ENCODE measurements around the gene COLEC12. TPM values are rescaled to one million over a fixed set of nuclear protein-coding genes. Genes with fewer than 3 reads are reported as not detected.
"Not testable (repeated sequence)": the region's sequence is repeated elsewhere in the genome, so short reads cannot be mapped to it uniquely, and the experiment has no call there.

Gene COLEC12
- total RNA-seq, 2 experiments from 2014 or later, result not detected

DNA sequence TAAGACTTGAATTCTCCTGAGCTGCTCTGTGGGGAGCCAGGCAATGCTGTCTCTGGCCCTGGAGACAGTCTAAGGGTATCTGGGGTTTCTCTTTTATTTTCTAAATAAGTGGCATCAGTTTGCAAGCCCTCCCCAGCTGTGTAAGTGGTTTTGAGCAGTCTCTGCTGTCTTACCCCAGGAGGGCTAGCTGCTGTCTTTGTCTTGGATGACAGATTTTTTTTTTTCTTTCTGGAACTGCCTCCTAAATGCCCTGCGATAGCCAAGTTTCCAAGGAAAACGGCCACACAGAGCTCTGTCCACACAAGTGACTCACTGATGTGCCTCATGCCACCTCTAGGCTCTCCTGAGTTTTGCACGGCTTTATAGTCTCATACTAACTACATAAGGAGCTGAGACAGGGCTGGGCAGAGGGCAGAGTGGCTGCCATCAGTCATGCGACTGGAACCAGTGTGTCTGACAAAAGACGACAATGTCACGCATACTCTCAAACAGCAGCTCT, 195.4 kb downstream of the COLEC12 start:
- CTCF ChIA-PET, result interaction anchor here (0.7 kb wide), 1 partner anchor 9 kb away, joined by 3 read pairs; no protein-coding TSS in a partner anchor
- POLR2A ChIA-PET, result no interaction called here

DNA sequence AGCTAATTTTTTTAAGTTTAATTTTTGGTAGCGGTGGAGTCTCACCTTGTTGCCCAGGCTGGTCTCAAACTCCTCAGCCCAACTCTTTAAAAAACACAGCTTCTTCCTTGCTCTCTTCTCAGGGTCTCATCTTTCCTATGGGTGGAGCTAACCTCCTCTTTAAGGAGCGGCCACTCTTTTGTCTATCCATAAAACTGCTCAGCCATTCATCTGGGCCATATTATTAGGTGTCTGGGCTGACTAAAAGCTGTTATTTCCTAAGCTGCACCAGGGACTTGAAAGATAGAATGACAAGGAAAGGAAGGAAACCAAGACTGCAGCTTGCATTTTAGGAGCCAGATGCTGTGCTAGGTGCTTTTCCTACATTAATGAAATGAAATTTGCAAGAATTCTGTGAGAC, 196.9 kb downstream of the COLEC12 start:
- CTCF ChIA-PET, result no interaction called here

DNA sequence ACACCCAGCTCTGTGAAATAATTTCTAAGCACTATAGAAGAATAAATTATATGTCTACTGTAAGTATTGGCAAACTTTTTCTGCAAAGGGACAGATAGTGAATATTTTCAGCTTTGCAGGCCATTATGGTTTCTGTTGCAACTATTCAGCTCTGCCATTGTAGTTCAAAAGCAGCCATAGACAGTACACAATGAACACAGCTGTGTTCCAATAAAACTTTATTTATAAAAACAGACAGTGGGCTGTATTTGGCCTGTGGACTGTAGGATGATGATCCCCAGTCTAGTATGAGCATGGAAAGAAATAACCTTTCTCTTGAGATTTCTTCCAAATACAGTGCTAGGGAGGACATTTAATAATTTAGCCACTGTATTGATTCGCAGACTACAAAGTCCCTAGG, 197.5 kb downstream of the COLEC12 start:
- ChIA-PET CTCF (no interaction called here), POLR2A (no interaction called here)

More for the DNA sequence above, 196.9 kb downstream of the COLEC12 start:
- POLR2A ChIA-PET, result no interaction called here

DNA sequence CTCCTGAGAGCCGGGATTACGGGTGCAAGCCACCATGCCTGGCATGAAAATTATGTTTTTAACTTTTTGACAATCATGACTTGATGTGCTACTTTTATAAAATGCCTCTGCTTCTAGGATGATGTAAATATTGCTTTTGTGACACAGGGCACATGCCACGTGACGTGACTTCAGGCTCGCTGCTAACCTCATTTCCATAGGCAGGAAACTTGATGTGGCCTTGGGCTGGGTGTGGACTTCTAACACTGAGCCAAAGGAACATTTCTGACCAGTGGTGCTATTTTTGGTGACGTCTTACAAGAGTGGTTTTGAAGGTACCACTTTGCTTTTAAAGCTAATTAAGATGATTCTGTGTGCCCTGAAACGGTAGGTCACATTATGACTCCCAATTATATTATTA, 198.4 kb downstream of the COLEC12 start:
- CTCF ChIA-PET, result no interaction called here
- POLR2A ChIA-PET, result no interaction called here

DNA sequence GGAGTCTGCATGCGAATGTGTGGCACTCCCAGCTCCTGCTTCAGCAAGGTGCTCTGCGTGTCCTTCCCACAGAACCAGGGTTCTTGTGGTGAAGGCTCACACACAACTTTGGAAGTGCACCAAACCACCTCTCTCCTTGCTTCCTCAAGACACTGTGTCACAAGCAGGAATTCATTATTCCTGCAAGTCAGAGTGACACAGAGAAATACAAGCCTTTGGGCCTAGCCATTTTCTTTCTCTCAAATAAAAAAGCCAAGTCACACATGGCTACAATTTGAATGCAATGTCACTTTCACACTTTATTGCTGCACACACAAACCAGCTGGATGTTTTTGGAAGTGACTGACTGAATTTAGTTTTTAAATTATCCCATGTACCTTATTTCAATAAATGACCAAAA, 202.6 kb downstream of the COLEC12 start:
- POLR2A ChIA-PET, result no interaction called here
- CTCF ChIA-PET, result no interaction called here

DNA sequence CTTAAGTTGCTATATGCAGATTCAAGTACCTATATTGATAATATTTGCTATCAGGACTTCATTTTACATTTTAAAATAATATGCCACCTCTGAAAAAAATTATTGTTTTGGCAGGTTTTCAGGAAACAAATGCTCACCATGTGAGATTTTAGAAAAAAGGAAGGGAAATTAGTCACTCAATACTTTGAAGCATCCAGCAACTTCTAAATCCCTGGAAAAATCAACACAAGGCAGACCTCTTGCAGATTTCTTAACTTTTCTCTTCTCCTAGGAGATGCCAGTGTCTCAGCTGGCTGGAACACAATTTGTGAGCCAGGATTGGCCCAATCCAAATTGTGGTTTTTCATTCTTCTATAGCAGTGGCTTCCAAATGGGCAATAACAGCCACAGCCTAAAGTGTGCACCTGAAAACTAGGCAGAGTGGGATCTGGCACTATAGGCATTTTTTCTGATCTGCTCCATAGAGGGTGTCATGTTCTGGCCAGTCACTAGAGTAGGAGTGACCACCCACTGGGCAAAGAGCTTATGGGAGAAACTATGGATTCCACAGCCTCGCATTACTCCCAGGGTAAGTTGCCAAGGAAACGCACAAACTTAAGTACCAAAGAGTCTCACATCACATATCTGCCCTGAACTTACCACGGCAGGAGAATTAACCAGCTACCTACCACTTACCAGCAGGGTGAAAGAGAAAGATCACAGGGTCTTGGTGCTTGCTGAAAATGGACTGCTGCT, 204.6 kb downstream of the COLEC12 start:
- POLR2A ChIA-PET, result no interaction called here
- CTCF ChIA-PET, result interaction anchor here (1.3 kb wide), 1 partner anchor 9 kb away, joined by 3 read pairs; no protein-coding TSS in a partner anchor

DNA sequence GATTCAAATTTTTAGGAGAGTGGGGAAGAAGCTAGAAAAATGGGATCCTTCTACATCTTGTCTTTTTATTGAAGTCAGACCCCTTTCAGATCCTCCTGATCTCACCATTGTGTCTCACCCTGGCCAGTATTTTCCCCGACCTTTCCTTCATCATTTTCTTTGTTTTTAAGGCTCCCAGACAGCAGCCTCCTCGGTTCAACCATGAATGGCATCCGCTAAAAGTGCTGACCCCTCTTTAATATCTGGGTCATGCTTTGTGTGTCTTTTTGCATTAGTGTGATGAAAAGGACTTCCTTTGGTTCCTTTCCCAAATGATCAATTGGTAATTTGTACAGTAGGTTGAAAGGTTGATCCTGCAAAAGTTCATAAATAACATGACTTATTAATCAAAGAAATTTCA, 205.9 kb downstream of the COLEC12 start:
- POLR2A ChIA-PET, result no interaction called here

DNA sequence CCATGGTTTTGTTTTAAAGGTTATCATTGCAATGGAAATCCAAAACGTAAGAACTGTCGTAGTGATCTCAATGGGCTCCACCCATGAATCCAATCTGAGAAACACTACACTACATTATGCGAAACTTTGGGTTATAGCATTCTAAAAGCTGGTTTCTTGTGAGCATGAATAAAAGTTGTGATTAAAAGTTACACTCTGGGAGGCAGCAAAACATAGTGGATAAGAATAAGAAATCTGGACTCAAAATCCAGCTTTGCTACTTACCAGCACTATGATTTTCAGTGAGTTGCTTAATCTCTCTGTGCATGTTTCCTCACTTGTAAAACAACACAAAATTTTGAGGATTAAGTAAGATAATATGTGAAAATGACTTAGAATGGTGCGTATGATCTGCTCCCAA, 207.0 kb downstream of the COLEC12 start:
- ChIA-PET CTCF (no interaction called here), POLR2A (no interaction called here)

More for the DNA sequence above, 205.9 kb downstream of the COLEC12 start:
- CTCF ChIA-PET, result no interaction called here

DNA sequence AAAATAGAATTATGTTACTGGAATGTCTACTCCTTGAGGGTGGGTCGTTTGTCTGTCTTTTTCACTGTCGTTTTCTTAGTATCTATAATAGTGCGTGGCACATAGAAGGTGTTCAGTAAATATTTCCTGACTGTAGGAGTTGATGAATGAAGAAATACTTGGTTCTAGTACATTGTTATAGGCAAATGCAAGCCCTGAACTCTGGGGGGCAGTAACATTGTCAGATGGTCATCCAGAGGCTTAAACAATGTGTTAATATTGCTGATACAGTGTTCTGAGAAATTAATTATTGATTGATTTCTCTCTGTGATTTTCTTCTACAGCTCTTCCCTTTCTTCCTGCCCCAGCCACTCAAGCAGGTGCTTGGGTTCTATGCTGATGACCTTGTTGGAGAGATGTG, 208.2 kb downstream of the COLEC12 start:
- ChIA-PET POLR2A (no interaction called here), CTCF (no interaction called here)

DNA sequence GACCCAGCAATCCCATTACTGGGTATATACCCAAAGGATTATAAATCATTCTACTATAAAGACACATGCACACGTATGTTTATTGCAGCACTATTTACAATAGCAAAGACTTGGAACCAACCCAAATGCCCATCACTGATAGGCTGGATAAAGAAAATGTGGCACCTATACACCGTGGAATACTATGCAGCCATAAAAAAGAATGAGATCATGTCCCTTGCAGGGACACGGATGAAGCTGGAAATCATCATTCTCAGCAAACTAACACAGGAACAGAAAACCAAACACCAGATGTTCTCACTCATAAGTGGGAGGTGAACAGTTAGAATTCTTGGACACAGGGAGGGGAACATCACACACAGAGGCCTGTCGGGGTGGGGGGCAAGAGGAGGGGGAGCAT, 210.5 kb downstream of the COLEC12 start:
- POLR2A ChIA-PET, CTCF ChIA-PET: not testable (repeated sequence)

DNA sequence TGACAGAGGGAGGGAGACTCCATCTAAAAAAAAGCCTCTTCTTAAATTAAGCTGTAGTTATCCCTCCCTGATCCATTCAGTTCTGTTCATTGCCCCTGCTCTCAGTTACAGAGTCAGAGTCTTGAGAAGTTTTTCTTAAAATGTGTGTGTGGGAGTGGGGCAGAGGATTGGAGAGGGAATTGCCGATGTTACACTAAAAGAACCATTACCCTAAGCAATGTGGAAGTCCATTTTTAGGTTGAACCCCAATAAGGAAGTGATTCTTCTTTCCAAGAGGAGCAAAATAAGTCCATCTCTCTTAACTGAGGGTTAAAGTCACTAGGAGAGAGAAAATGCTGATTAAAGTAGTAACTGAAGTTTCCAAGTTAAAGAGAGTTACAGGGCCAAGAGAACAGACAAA, 211.5 kb downstream of the COLEC12 start:
- POLR2A ChIA-PET, result no interaction called here
- CTCF ChIA-PET, result no interaction called here

DNA sequence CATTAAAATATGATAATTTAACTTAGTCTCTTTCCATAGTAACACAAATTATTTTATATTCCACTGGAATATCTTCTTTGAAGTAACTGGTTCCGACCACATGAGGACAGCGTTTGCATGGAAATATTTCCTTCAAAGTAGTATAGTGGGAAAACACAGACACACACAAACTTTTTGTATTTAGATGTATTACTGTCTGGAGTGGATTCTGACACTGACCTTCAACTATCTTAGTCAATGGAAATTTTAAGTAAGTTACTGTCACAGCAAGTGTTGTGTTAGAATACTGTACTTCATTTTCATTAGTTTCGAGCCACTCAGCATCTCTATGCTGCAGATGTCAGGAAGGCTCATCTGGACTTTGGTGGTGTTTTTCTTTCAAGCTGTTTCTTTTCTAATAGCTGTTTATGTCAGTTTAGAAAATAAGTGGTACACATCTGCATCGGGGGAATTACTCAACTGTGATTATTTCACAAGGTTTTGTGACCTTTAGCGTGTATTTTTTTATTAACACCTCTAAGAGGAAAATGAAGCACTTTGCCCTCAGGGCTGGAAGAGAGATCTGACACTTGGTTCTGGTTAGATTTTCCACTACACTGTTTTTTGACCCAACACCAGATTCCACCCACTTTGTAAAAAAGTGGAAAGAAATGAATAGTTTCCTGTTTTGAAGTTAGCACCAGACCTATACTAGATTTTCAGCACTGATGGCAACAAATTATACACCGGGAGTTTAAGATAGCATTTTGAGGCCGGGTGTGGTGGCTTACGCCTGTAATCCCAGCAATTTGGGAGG, 213.8 kb downstream of the COLEC12 start:
- POLR2A ChIA-PET, result no interaction called here
- CTCF ChIA-PET, result no interaction called here

DNA sequence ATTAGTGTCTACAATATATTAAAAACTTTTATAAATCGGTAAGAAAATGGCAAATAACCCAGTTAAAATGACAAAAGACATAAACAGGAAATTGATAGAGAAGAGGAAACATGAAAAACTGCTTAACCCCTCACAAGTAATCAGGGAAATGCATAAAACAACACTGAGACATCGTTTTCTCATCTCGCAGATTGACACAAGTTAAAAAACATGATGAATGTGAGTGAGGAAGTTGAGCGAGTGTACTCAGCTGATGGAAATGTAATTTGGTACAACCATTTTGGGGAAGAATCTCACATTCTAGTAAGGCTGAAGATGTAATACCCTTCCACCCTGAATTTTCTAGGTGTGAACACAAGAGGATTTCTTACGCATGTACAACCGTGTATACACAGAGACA, 214.7 kb downstream of the COLEC12 start:
- POLR2A ChIA-PET, result no interaction called here
- CTCF ChIA-PET, result no interaction called here

DNA sequence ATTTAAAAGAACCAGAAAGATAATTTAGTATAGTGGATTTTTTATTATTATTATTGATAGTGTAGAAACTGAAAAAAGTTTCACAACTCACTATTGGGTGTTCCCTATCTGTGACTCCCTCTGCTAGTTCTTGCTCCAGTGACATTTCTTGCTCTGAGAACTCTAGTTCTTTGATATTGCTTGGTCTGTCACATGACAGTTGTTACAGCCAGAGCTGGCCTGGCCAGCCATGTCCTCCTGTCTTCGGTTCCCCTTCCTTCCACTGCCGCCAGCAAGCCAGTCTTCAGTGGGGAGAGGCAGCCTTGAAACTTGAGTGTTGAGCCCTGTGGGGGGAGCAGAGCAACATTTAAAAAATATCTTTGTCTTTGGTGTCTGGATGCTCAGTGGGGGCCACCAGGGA, 225.0 kb downstream of the COLEC12 start:
- ChIA-PET CTCF (no interaction called here), POLR2A (no interaction called here)

DNA sequence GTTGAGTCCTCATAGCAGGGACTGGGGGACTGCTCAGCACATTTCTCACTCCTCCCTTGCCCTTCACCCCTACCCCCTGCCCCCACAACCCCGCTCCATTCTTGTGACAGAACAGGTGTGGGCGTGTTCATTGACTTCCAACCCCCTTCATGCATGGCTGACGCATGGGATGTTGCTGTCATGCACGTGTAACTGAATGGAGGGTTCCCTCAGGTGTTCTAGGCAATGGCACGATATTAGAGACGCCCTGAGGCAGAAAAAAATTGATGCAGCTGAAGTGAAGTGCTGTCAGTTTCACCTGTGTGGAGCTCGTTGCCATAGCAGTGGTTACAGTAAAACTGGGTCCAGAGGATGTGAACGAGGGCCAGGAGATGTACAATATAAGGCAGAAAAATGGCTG, 226.2 kb downstream of the COLEC12 start:
- ChIA-PET POLR2A (no interaction called here), CTCF (no interaction called here)

DNA sequence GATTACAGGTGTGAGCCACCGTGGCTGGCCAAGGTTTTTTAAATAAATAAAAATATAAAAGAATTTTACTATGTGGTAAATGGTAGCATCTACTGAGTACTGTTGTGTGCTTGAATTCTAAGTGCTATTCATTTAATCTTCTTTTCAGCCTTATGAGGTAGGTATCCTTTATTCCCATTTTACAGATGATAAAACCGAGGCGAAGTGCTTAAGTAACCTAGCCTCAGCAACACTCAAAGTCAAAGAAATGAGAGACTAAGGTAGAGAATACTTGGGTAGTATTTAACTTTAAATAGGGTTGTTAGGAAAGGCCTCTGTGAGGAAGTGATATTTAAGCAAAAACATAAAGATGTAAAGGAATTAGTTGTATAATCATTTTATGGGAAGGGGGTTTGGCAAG, 227.0 kb downstream of the COLEC12 start:
- ChIA-PET CTCF (no interaction called here), POLR2A (no interaction called here)

DNA sequence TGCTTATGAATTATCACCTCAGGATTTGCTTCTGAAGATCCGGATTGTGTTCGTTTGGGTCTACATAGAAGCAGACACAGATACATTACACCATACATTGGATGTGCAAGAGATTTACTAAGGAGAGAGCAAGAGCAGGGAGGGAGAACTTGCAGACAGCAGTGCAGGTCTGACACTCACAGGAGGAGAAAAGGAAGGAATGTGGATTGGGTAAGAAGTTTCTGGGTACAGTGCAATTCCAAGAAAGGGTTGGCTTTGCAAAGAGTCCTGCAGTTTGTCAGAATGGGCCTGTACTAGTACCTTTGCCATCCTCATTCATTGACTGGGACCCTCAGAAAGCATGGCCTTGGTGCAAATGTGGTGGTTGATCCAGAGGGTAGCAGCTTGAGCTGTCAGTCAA, 227.9 kb downstream of the COLEC12 start:
- ChIA-PET CTCF (no interaction called here), POLR2A (no interaction called here)

DNA sequence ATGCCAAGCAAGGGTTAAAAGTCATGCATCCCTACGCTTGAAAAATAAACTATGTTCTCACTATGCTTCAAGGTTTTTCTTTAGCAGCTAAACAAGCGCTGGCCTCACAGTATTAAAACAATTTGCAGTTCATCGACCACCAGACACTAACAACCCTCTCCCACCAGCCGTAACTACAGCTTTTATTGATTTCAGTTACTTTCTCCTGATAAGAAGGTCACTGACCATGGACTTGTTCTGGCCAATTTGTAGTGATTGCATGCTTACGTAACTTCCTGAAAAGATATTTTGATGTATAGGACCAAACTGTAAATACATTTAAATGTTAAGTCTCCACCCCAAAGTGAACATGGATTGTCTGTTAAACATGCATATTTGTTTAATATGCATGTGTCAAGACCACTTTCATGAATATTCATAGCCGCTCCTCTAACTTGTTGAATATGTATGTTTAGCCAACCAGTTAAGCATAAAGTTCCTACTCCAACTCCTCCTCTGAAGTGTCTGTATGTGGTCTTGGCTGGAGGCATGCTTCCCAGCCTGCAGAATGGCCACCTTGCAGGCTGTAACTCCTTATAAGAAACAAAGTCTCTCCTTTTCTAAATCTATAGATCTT, 230.9 kb downstream of the COLEC12 start:
- ChIA-PET POLR2A (interaction anchor here (0.7 kb wide), 1 partner anchor 11 kb away, joined by 3 read pairs; no protein-coding TSS in a partner anchor), CTCF (interaction anchor here (0.8 kb wide), 1 partner anchor 116 kb away, joined by 4 read pairs; no protein-coding TSS in a partner anchor)

DNA sequence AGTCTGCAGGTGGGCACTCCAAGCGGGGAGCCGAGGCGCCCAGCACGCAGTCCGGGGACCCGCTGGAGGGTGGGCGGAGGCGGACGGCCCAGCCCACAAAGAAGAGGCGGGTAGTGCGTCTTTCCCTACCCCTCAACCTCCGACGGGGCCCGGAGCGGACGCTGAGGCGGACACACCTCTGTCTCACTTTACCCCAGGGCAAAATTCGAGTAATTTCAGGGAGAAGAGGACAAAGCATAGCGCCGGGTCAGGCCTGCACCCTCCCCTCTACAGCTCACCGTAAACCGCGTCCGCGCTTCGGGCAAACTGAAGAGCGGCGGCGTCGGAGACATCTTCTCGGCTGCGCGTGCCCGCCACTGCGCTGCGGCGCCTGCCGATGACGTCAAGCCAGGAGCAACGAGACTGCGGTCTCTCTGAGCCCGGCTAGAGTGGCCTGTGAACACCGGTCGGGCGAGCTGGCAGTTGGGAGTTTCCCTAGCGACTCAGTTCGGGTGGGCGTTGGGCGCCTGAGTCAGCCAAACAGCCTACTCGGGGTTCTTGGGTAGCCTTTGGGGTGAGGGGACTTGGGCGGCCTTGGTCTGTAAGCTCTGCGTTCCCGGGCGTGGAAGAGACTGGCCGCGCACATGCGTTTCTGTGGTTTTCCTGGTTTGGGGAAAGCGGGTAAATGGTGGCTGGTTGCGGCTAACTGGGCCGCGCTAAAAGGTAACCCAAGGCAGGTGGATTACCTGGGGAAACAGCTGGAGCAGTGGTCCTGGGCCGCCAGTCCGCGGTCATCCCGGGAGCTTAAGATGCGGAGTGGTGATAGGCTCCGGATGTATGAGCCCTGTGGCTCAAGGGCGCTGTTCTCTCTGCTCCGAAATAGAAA, 232.6 kb downstream of the COLEC12 start, which contains the start of gene THOC1:
Gene THOC1 (minus strand): TSS at position 360 of the 865 bp plus-strand sequence. CDS start 28 bp downstream, at position 332.
- CTCF ChIA-PET, result interaction anchor here (0.6 to 1.1 kb wide), 3 partner anchors 10 to 110 kb away, joined by 3 read pairs; partner anchors contain the start of gene USP14
- POLR2A ChIA-PET, result interaction anchor here (0.6 to 2.3 kb wide), 3 partner anchors 38 to 390 kb away, joined by 3 to 12 read pairs (median 9); partner anchors contain the start of genes TYMS and USP14
